GM06990 (cell line): ENCODE data around the gene PFN1.

Source experiments
- DNase-seq: peaks from one replicate; pipeline ENCODE4 v3.0.0-alpha.2; 2011; ENCODE audit not compliant: insufficient read length; ENCODE audit errors: extremely low read depth
- H3K27me3 ChIP-seq: replicated peaks from 2 replicates; pipeline ENCODE4 v1.6.0; 2011; ENCODE audit warnings: low read length; ENCODE audit not compliant: control insufficient read depth, insufficient read depth
- H3K36me3 ChIP-seq: 2 replicates; pipeline ENCODE4 v1.5.1; 2011; ENCODE audit warnings: low read length; ENCODE audit not compliant: control insufficient read depth, insufficient read depth
- H3K4me3 ChIP-seq: replicated peaks from 2 replicates; pipeline ENCODE4 v1.5.1; 2011; ENCODE audit warnings: low read depth, mild to moderate bottlenecking, control low read depth, low read length
- CTCF ChIP-seq: IDR thresholded peaks from 2 replicates; pipeline ENCODE4 v1.5.1; 2011; ENCODE audit warnings: low read length, control low read depth, mild to moderate bottlenecking, inconsistent platforms; ENCODE audit not compliant: insufficient read depth, poor library complexity, severe bottlenecking

PFN1 gene

GRCh38 chr17:4899341-4900230 lies 48.7 kb downstream of the PFN1 start, which contains the start of gene C17orf107:
TSS of gene C17orf107 (plus strand) at chr17:4899536. CDS start at chr17:4899763, 227 bp downstream.
- H3K36me3 ChIP-seq: peaks cover 12% of the 10 kb centered on the region
- peak within 1 kb of the TSS; percentile 63 for H3K4me3 ChIP-seq
- DNase-seq: peak; percentile 84
- TF ChIP-seq CTCF: no peak
- no peaks in the 10 kb centered on the region for H3K27me3 ChIP-seq

- peak overlapping the region; percentile 63 for H3K4me3 ChIP-seq
- H3K27me3 ChIP-seq: no peaks in the 10 kb centered on the region
- TF ChIP-seq CTCF: no peak
- no peak for DNase-seq
- peaks cover 15% of the 10 kb centered on the region for H3K36me3 ChIP-seq
Measured at GRCh38 chr17:4898927-4899326, 49.4 kb downstream of the PFN1 start.

GRCh38 chr17:4898351-4898750 lies 50.0 kb downstream of the PFN1 start:
- Histone ChIP-seq H3K36me3 (peaks cover 15% of the 10 kb centered on the region), H3K4me3 (no peak overlapping the region), H3K27me3 (no peaks in the 10 kb centered on the region)
- no peak for TF ChIP-seq CTCF
- no peak for DNase-seq

- no peak overlapping the region for H3K4me3 ChIP-seq
- no peak for DNase-seq
- TF ChIP-seq CTCF: no peak
- no peaks in the 10 kb centered on the region for H3K27me3 ChIP-seq
- H3K36me3 ChIP-seq: peaks cover 15% of the 10 kb centered on the region
Measured at GRCh38 chr17:4897785-4898184, 50.5 kb downstream of the PFN1 start.

GRCh38 chr17:4897198-4897687 lies 51.1 kb downstream of the PFN1 start:
- no peak for TF ChIP-seq CTCF
- Histone ChIP-seq H3K27me3 (no peaks in the 10 kb centered on the region), H3K36me3 (peaks cover 15% of the 10 kb centered on the region), H3K4me3 (no peak overlapping the region)
- no peak for DNase-seq
